Activated CD4-positive, alpha-beta T cell treated with anti-CD3 and anti-CD28 coated beads for 48 hours (primary cell): ENCODE data around the gene FAM200B.

Experiments
- DNase-seq: peaks from one replicate; pipeline ENCODE4 v3.0.0-alpha.2; 2020

Gene FAM200B

GRCh38 chr4:15738877-15739276, 57.2 kb downstream of the FAM200B start:
- peak; percentile 29 for DNase-seq
